NCI-H187 (cell line): ENCODE data around the gene PRKCA.
"Not testable (repeated sequence)": the region's sequence is repeated elsewhere in the genome, so short reads cannot be mapped to it uniquely, and the experiment has no call there.

Experiments
- DNase-seq, 2 experiments: peaks; one replicate each; lab custom pipeline; 2025; lab: John Stamatoyannopoulos, UW

The PRKCA gene

GRCh38 chr17:66301864-66302741, at the start of gene PRKCA:
Gene PRKCA (plus strand): TSS chr17:66302613.
- DNase-seq = peak in 1 of 2 experiments; percentile 58

- DNase-seq = not testable (repeated sequence)
Measured at GRCh38 chr17:66253458-66253857, 49.0 kb upstream of the PRKCA start.

- peak in 1 of 2 experiments; percentile 14 for DNase-seq
Measured at GRCh38 chr17:66255112-66255511, 47.3 kb upstream of the PRKCA start.

- no peak for DNase-seq
Measured at GRCh38 chr17:66255527-66255971, 46.9 kb upstream of the PRKCA start.

- no peak for DNase-seq
Measured at GRCh38 chr17:66260275-66260674, 42.1 kb upstream of the PRKCA start.

GRCh38 chr17:66260688-66261087, 41.7 kb upstream of the PRKCA start:
- no peak for DNase-seq

- no peak for DNase-seq
Measured at GRCh38 chr17:66262767-66263166, 39.6 kb upstream of the PRKCA start.

- no peak for DNase-seq
Measured at GRCh38 chr17:66264696-66265095, 37.7 kb upstream of the PRKCA start.

- DNase-seq = no peak
Measured at GRCh38 chr17:66268247-66268927, 34.0 kb upstream of the PRKCA start.

- no peak for DNase-seq
Measured at GRCh38 chr17:66270106-66270505, 32.3 kb upstream of the PRKCA start.

GRCh38 chr17:66271512-66271911, 30.9 kb upstream of the PRKCA start:
- no peak for DNase-seq

GRCh38 chr17:66272811-66273585, 29.4 kb upstream of the PRKCA start:
- no peak for DNase-seq

- no peak for DNase-seq
Measured at GRCh38 chr17:66273586-66273848, 28.9 kb upstream of the PRKCA start.

- no peak for DNase-seq
Measured at GRCh38 chr17:66275651-66276050, 26.8 kb upstream of the PRKCA start.

GRCh38 chr17:66276328-66276937, 26.0 kb upstream of the PRKCA start:
- DNase-seq = no peak

GRCh38 chr17:66277191-66277590, 25.2 kb upstream of the PRKCA start:
- no peak for DNase-seq

GRCh38 chr17:66281661-66282369, 20.6 kb upstream of the PRKCA start:
- DNase-seq = no peak

- DNase-seq = no peak
Measured at GRCh38 chr17:66283296-66283934, 19.0 kb upstream of the PRKCA start.

- no peak for DNase-seq
Measured at GRCh38 chr17:66283971-66284370, 18.4 kb upstream of the PRKCA start.

GRCh38 chr17:66285149-66285548, 17.3 kb upstream of the PRKCA start:
- no peak for DNase-seq

- DNase-seq = no peak
Measured at GRCh38 chr17:66287911-66288310, 14.5 kb upstream of the PRKCA start.
